Measurements from ENCODE around the gene TRPC1. TPM values are rescaled to one million over a fixed set of nuclear protein-coding genes. Genes with fewer than 3 reads are reported as not detected.

The TRPC1 gene
- total RNA-seq (2014; rRNA removed; shearing (Covaris generic)) (17.1 and 20.4 TPM in 2 replicates), polyA plus RNA-seq (2016; fragmentation: Nextera tagmentation; extraction: Ambion mirVana) (5.1 and 7.7 TPM in 2 replicates)

- no peaks in the 10 kb centered on the region for H3K27me3 ChIP-seq (replicated peaks; ENCODE audit: insufficient read depth)
- H3K9ac ChIP-seq = peak within 1 kb of the TSS; percentile 87
- H3K79me2 ChIP-seq (ENCODE audit: insufficient read depth) = peaks cover 43% of the 10 kb centered on the region
- no peaks in the 10 kb centered on the region for H3K9me3 ChIP-seq (ENCODE audit: low read depth)
- H3F3A ChIP-seq (ENCODE audit: insufficient read depth) = no peaks in the 10 kb centered on the region
- H3K4me3 ChIP-seq = peak within 1 kb of the TSS; percentile 84
- H4K20me1 ChIP-seq (ENCODE audit: insufficient read depth) = no peaks in the 10 kb centered on the region
- H3K27ac ChIP-seq = peak within 1 kb of the TSS; percentile 87
- H3K4me2 ChIP-seq (ENCODE audit: unreplicated experiment) = peak within 1 kb of the TSS; percentile 81
- DNase-seq = peak; percentile 93
- peaks cover 5% of the 10 kb centered on the region; the same call in 1 of the 2 replicates for H3K36me3 ChIP-seq (ENCODE audit: low read depth)
- 1% methylated on average over 44 to 47 of the region's 73 CpGs for WGBS, 2 experiments (ENCODE audit: low coverage in 1 of 2, low lambda C conversion rate in 2 of 2, missing lambda C conversion rate in 2 of 2)
- H2AFZ ChIP-seq = peak within 1 kb of the TSS; percentile 85
- no peak for TF ChIP-seq EZH2phosphoT487 (IDR thresholded peaks at IDR 0.05; ENCODE audit: insufficient read depth, low read depth)
- no peak for TF ChIP-seq EZH2 (IDR thresholded peaks at IDR 0.05; ENCODE audit: insufficient read depth, poor library complexity, severe bottlenecking)
- no peaks in the 10 kb centered on the region for H3K9me2 ChIP-seq (ENCODE audit: insufficient read depth)
- in situ Hi-C loops (cut with MboI) = no loop called here
- peaks cover 9% of the 10 kb centered on the region; the same call in 1 of the 2 replicates for H3K4me1 ChIP-seq (ENCODE audit: insufficient read depth)
Measured at GRCh38 chr3:142723968-142724681, at the start of gene TRPC1. TSS of gene TRPC1 (plus strand) at chr3:142724034. CDS start at chr3:142724560, 526 bp downstream.

- TF ChIP-seq EZH2 (IDR thresholded peaks at IDR 0.05; ENCODE audit: insufficient read depth, poor library complexity, severe bottlenecking) = no peak
- no peak for TF ChIP-seq EZH2phosphoT487 (IDR thresholded peaks at IDR 0.05; ENCODE audit: insufficient read depth, low read depth)
- no peaks in the 10 kb centered on the region for H3F3A ChIP-seq (ENCODE audit: insufficient read depth)
- WGBS, 2 experiments (ENCODE audit: low coverage in 1 of 2, low lambda C conversion rate in 2 of 2, missing lambda C conversion rate in 2 of 2) = 94 to 95% methylated on average over 2 of the region's 2 CpGs
- no peak for DNase-seq
- no peak overlapping the region for H2AFZ ChIP-seq
- no peaks in the 10 kb centered on the region for H3K27me3 ChIP-seq (replicated peaks; ENCODE audit: insufficient read depth)
- no peak overlapping the region for H3K4me2 ChIP-seq (ENCODE audit: unreplicated experiment)
- no peaks in the 10 kb centered on the region for H3K9me3 ChIP-seq (ENCODE audit: low read depth)
- H3K36me3 ChIP-seq (ENCODE audit: low read depth) = no peaks in the 10 kb centered on the region
- no peak overlapping the region for H3K4me3 ChIP-seq
- no peaks in the 10 kb centered on the region for H3K9me2 ChIP-seq (ENCODE audit: insufficient read depth)
- no peak overlapping the region for H3K9ac ChIP-seq
- no peaks in the 10 kb centered on the region for H3K4me1 ChIP-seq (ENCODE audit: insufficient read depth)
- in situ Hi-C loops (cut with MboI) = no loop called here
- no peak overlapping the region for H3K27ac ChIP-seq
- H3K79me2 ChIP-seq (ENCODE audit: insufficient read depth) = no peaks in the 10 kb centered on the region
- H4K20me1 ChIP-seq (ENCODE audit: insufficient read depth) = no peaks in the 10 kb centered on the region
Measured at GRCh38 chr3:142676151-142676550, 47.7 kb upstream of the TRPC1 start.

DNA sequence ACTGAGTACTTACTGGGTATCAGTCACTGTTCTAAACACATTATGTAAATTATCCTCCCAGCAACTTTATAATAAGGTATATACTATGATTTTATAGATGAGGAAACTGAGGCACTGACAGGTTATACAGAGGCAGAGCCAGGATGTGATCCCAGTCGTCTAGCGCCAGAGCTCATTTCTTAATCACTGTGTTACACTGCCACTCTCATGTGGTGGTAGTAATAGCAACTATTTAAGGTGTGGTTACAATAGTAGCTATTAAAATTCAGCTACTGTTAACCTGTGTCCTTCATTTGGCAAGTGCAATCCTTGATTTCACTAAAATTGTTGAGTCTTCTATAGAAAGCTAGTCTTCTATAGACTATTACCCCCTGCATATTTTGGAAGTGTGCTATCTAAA, 43.1 kb upstream of the TRPC1 start:
- Histone ChIP-seq H3K9ac (no peak overlapping the region), H3K9me2 (ENCODE audit: insufficient read depth) (no peaks in the 10 kb centered on the region), H3K9me3 (ENCODE audit: low read depth) (no peaks in the 10 kb centered on the region), H2AFZ (no peak overlapping the region), H3K4me3 (no peak overlapping the region), H4K20me1 (ENCODE audit: insufficient read depth) (no peaks in the 10 kb centered on the region), H3K27me3 (replicated peaks; ENCODE audit: insufficient read depth) (no peaks in the 10 kb centered on the region; the same call in 1 of the 2 replicates), H3K27ac (no peak overlapping the region), H3K4me2 (ENCODE audit: unreplicated experiment) (no peak overlapping the region), H3K79me2 (ENCODE audit: insufficient read depth) (no peaks in the 10 kb centered on the region), H3F3A (ENCODE audit: insufficient read depth) (no peaks in the 10 kb centered on the region), H3K4me1 (ENCODE audit: insufficient read depth) (no peaks in the 10 kb centered on the region), H3K36me3 (ENCODE audit: low read depth) (no peaks in the 10 kb centered on the region)
- in situ Hi-C loops (cut with MboI) = no loop called here
- TF ChIP-seq EZH2 (IDR thresholded peaks at IDR 0.05; ENCODE audit: insufficient read depth, poor library complexity, severe bottlenecking) (no peak), EZH2phosphoT487 (IDR thresholded peaks at IDR 0.05; ENCODE audit: insufficient read depth, low read depth) (no peak)
- 74 to 79% methylated on average over 2 of the region's 2 CpGs for WGBS, 2 experiments (ENCODE audit: low coverage in 1 of 2, low lambda C conversion rate in 2 of 2, missing lambda C conversion rate in 2 of 2)
- no peak for DNase-seq

- no peak overlapping the region for H3K27ac ChIP-seq
- H3F3A ChIP-seq (ENCODE audit: insufficient read depth) = no peaks in the 10 kb centered on the region
- H4K20me1 ChIP-seq (ENCODE audit: insufficient read depth) = no peaks in the 10 kb centered on the region
- H3K4me2 ChIP-seq (ENCODE audit: unreplicated experiment) = no peak overlapping the region
- in situ Hi-C loops (cut with MboI) = no loop called here
- no peaks in the 10 kb centered on the region for H3K36me3 ChIP-seq (ENCODE audit: low read depth)
- no peak overlapping the region for H3K4me3 ChIP-seq
- no peak for DNase-seq
- no peaks in the 10 kb centered on the region for H3K9me3 ChIP-seq (ENCODE audit: low read depth)
- TF ChIP-seq EZH2 (IDR thresholded peaks at IDR 0.05; ENCODE audit: insufficient read depth, poor library complexity, severe bottlenecking) = no peak
- TF ChIP-seq EZH2phosphoT487 (IDR thresholded peaks at IDR 0.05; ENCODE audit: insufficient read depth, low read depth) = no peak
- H3K79me2 ChIP-seq (ENCODE audit: insufficient read depth) = no peaks in the 10 kb centered on the region
- no peaks in the 10 kb centered on the region for H3K27me3 ChIP-seq (replicated peaks; ENCODE audit: insufficient read depth)
- no peaks in the 10 kb centered on the region for H3K9me2 ChIP-seq (ENCODE audit: insufficient read depth)
- 81 to 83% methylated on average over 2 of the region's 2 CpGs for WGBS, 2 experiments (ENCODE audit: low coverage in 1 of 2, low lambda C conversion rate in 2 of 2, missing lambda C conversion rate in 2 of 2)
- no peak overlapping the region for H2AFZ ChIP-seq
- H3K9ac ChIP-seq = no peak overlapping the region
- no peaks in the 10 kb centered on the region for H3K4me1 ChIP-seq (ENCODE audit: insufficient read depth)
Measured at GRCh38 chr3:142690613-142691012, 33.2 kb upstream of the TRPC1 start.
